Fibroblast of lung (primary cell): ENCODE measurements around the gene JPH2.

Source experiments
- EZH2 ChIP-seq: IDR thresholded peaks from 2 replicates; pipeline ENCODE4 v1.5.1; 2012; ENCODE audit warnings: low read length, control low read depth, mild to moderate bottlenecking; ENCODE audit errors: missing control alignments
- TF ChIP-seq, protein P1 (sequence below), 2 donors: IDR thresholded peaks in 1 of 2; conservative IDR thresholded peaks in 1 of 2; 1 replicate in 1 of 2; 2 replicates in 1 of 2; pipeline ENCODE4 v1.5.1; 2011 to 2012; ENCODE audit warnings: low read length in 2 of 2, control low read depth in 1 of 2, inconsistent platforms in 1 of 2, low read depth in 1 of 2, mild to moderate bottlenecking in 1 of 2

DNA sequence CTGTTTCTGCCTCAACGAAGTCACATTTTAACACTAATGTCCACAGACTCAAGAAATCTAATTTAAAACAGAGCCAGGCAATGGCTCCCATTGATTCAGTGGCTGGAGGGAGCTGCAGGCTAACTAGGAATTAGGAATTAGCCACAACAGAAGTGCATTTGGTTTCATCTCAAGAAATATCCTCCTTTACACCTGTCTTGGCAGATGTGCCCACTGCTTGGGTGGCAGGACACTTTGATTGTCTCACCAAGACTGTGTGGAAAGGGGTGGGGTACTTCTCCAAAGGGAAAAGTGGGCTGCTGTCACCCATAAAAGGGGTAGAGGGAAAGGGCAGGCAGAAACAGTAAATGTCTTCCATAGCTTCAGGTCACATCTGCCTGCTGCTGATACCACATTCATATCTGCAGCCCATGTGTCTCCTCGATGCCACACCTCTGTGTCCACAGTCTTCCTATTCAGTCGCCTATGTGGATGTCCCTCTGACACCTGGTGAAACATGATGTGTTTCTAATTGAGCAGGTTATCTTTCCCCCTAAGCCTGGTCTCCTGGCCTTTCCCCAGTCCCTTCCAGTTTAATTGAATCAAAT, 34.5 kb upstream of the JPH2 start:
- TF ChIP-seq, protein P1, sequence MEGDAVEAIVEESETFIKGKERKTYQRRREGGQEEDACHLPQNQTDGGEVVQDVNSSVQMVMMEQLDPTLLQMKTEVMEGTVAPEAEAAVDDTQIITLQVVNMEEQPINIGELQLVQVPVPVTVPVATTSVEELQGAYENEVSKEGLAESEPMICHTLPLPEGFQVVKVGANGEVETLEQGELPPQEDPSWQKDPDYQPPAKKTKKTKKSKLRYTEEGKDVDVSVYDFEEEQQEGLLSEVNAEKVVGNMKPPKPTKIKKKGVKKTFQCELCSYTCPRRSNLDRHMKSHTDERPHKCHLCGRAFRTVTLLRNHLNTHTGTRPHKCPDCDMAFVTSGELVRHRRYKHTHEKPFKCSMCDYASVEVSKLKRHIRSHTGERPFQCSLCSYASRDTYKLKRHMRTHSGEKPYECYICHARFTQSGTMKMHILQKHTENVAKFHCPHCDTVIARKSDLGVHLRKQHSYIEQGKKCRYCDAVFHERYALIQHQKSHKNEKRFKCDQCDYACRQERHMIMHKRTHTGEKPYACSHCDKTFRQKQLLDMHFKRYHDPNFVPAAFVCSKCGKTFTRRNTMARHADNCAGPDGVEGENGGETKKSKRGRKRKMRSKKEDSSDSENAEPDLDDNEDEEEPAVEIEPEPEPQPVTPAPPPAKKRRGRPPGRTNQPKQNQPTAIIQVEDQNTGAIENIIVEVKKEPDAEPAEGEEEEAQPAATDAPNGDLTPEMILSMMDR (conservative IDR thresholded peaks at IDR 0.05 in 1 of 2, IDR thresholded peaks at IDR 0.05 in 1 of 2; ENCODE audit: low read depth in 1 of 2, low read length in 2 of 2) = no peak
- no peak for TF ChIP-seq EZH2
